Neural cell (in vitro differentiated cells): ENCODE results near the gene VPS41. TPM values are rescaled to one million over a fixed set of nuclear protein-coding genes. Genes with fewer than 3 reads are reported as not detected.

Source experiments
- H2AFZ ChIP-seq: fragments of 200-600, 300-800 bp; sonication (generic), shearing (Covaris generic); 2 replicates; pipeline ENCODE4 v1.6.0; 2014; ENCODE audit warnings: low read depth, mild to moderate bottlenecking, antibody characterized with exemption, low read length, moderate library complexity
- H3F3A ChIP-seq: fragments of 200-600 bp; shearing (Covaris generic); 2 replicates; pipeline ENCODE4 v1.6.1; 2016; ENCODE audit warnings: mild to moderate bottlenecking, moderate library complexity, mixed read lengths, antibody characterized with exemption, low read length; ENCODE audit not compliant: insufficient read depth, poor library complexity, severe bottlenecking
- H3K27ac ChIP-seq: fragments of 200-600, 300-800 bp; sonication (generic), shearing (Covaris generic); 2 replicates; pipeline ENCODE4 v1.5.1; 2014; ENCODE audit warnings: mild to moderate bottlenecking, low read length, moderate library complexity
- H3K27me3 ChIP-seq: fragments of 300-800, 200-600 bp; sonication (generic), shearing (Covaris generic); 2 replicates; pipeline ENCODE4 v1.6.0; 2014; ENCODE audit warnings: mild to moderate bottlenecking, low read depth, low read length, moderate library complexity; ENCODE audit not compliant: insufficient read depth
- H3K36me3 ChIP-seq: fragments of 300-800, 200-600 bp; sonication (generic), shearing (Covaris generic); 2 replicates; pipeline ENCODE4 v1.5.1; 2014; ENCODE audit warnings: mild to moderate bottlenecking, antibody characterized with exemption, low read length, moderate library complexity; ENCODE audit not compliant: insufficient read depth
- H3K4me2 ChIP-seq: fragments of 300-800, 200-600 bp; sonication (generic), shearing (Covaris generic); 2 replicates; pipeline ENCODE4 v1.6.0; 2014; ENCODE audit warnings: mild to moderate bottlenecking, low read length
- H3K4me3 ChIP-seq: fragments of 300-800, 200-600 bp; sonication (generic), shearing (Covaris generic); 2 replicates; pipeline ENCODE4 v1.5.1; 2014; ENCODE audit warnings: mild to moderate bottlenecking, low read length, moderate library complexity
- H3K79me2 ChIP-seq: fragments of 200-600 bp; shearing (Covaris generic); replicated peaks from 2 replicates; pipeline ENCODE4 v1.6.0; 2014; ENCODE audit warnings: mild to moderate bottlenecking, low read length, moderate library complexity; ENCODE audit not compliant: insufficient read depth
- H3K9ac ChIP-seq: fragments of 300-800, 200-600 bp; sonication (generic), shearing (Covaris generic); 2 replicates; pipeline ENCODE4 v1.6.1; 2016; ENCODE audit warnings: mild to moderate bottlenecking, low read length, mixed read lengths
- H3K9me2 ChIP-seq: fragments of 200-600 bp; shearing (Covaris generic); 2 replicates; pipeline ENCODE4 v1.6.1; 2016; ENCODE audit warnings: mild to moderate bottlenecking, low read length, mixed read lengths; ENCODE audit not compliant: insufficient read depth
- H3K9me3 ChIP-seq: fragments of 200-600, 300-800 bp; sonication (generic), shearing (Covaris generic); 2 replicates; pipeline ENCODE4 v1.6.1; 2016; ENCODE audit warnings: mild to moderate bottlenecking, mixed run types, low read length, moderate library complexity, mixed read lengths
- H4K20me1 ChIP-seq: fragments of 200-600 bp; shearing (Covaris generic); 2 replicates; pipeline ENCODE4 v1.6.1; 2016; ENCODE audit warnings: mild to moderate bottlenecking, mixed run types; ENCODE audit not compliant: insufficient read depth
- CTCF ChIP-seq: fragments of 450-650 bp; IDR thresholded peaks from 2 replicates; pipeline ENCODE4 v1.5.1; 2014; ENCODE audit warnings: antibody characterized with exemption, mild to moderate bottlenecking, moderate library complexity; ENCODE audit not compliant: poor library complexity, severe bottlenecking
- EP300 ChIP-seq: fragments of 450-650 bp; conservative IDR thresholded peaks from 2 replicates; pipeline ENCODE4 v1.6.1; 2014; ENCODE audit warnings: antibody characterized with exemption, mild to moderate bottlenecking, moderate library complexity; ENCODE audit not compliant: poor library complexity, severe bottlenecking
- EZH2 ChIP-seq: fragments of 200-600, 300-800 bp; shearing (Covaris generic), sonication (generic); IDR thresholded peaks from 2 replicates; pipeline ENCODE4 v1.6.1; 2014; ENCODE audit warnings: antibody characterized with exemption, low read length, borderline replicate concordance, mild to moderate bottlenecking; ENCODE audit not compliant: insufficient read depth, poor library complexity, severe bottlenecking
- MXI1 ChIP-seq: fragments of 450-650 bp; conservative IDR thresholded peaks from 2 replicates; pipeline ENCODE4 v1.6.1; 2014; ENCODE audit warnings: antibody characterized with exemption, mild to moderate bottlenecking; ENCODE audit not compliant: poor library complexity, severe bottlenecking
- POLR2AphosphoS5 ChIP-seq: IDR thresholded peaks from 2 replicates; pipeline ENCODE4 v1.6.1; 2012
- RAD21 ChIP-seq: fragments of 450-650 bp; conservative IDR thresholded peaks from 2 replicates; pipeline ENCODE4 v1.6.1; 2014; ENCODE audit warnings: antibody characterized with exemption, mild to moderate bottlenecking, moderate library complexity
- REST ChIP-seq: IDR thresholded peaks from 2 replicates; pipeline ENCODE4 v1.6.1; 2012; ENCODE audit warnings: borderline replicate concordance
- SMC3 ChIP-seq: fragments of 450-650 bp; conservative IDR thresholded peaks from 2 replicates; pipeline ENCODE4 v1.6.1; 2014; ENCODE audit warnings: antibody characterized with exemption, mild to moderate bottlenecking, moderate library complexity; ENCODE audit not compliant: poor library complexity
- TAF1 ChIP-seq: IDR thresholded peaks from 2 replicates; pipeline ENCODE4 v1.6.1; 2012; ENCODE audit warnings: low read depth
- polyA plus RNA-seq: library from polyadenylated mRNA; depleted of rRNA; stranded (reverse); fragments of >200 nt; gene quantifications from 2 replicates; pipeline ENCODE4 v1.2.3, GENCODE V29; 2014

Gene VPS41
- polyA plus RNA-seq, 1 donor from 2014 or later = 64.0 TPM

DNA sequence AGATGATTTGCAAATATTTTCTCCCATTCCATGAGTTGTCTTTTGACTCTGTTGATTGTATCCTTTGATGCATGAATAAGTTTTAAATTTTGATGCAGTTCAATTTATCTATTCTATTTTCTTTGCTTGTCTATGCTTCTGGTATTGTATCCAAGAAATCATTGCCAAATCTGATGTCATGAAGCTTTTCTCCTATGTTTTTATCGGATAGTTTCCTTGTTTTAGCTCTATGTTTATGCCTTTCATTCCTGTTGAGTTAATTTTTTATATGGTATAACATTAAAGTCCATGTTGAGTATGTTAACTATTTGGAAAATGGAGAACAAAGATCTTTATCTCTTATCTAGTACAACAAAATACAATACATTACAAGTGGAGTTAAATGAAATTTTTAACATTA lies 27.6 kb upstream of the VPS41 start:
- H3K27ac ChIP-seq = no peak overlapping the region
- H2AFZ ChIP-seq = no peak overlapping the region
- no peak for TF ChIP-seq RAD21
- TF ChIP-seq CTCF = no peak
- no peak for TF ChIP-seq MXI1
- TF ChIP-seq TAF1 = no peak
- TF ChIP-seq EZH2 = no peak
- no peak for TF ChIP-seq EP300
- TF ChIP-seq SMC3 = no peak
- no peak for TF ChIP-seq REST
- TF ChIP-seq POLR2AphosphoS5 = no peak
- H3K9ac ChIP-seq = no peak overlapping the region
- H3K9me2 ChIP-seq = no peaks in the 10 kb centered on the region
- H3K27me3 ChIP-seq = no peaks in the 10 kb centered on the region
- no peaks in the 10 kb centered on the region for H3K79me2 ChIP-seq
- no peak overlapping the region for H3K4me3 ChIP-seq
- no peaks in the 10 kb centered on the region for H3K9me3 ChIP-seq
- no peaks in the 10 kb centered on the region for H4K20me1 ChIP-seq
- no peak overlapping the region for H3K4me2 ChIP-seq
- H3K36me3 ChIP-seq = no peaks in the 10 kb centered on the region
- H3F3A ChIP-seq = no peaks in the 10 kb centered on the region

GRCh38 chr7:38934536-38934935 lies 25.5 kb upstream of the VPS41 start:
- no peak for TF ChIP-seq EP300
- no peak for TF ChIP-seq EZH2
- no peak for TF ChIP-seq POLR2AphosphoS5
- TF ChIP-seq SMC3 = no peak
- no peak for TF ChIP-seq REST
- TF ChIP-seq TAF1 = no peak
- no peak for TF ChIP-seq RAD21
- TF ChIP-seq CTCF = no peak
- TF ChIP-seq MXI1 = no peak

More at GRCh38 chr7:38934536-38934935, 25.5 kb upstream of the VPS41 start:
- H3K27ac ChIP-seq = no peak overlapping the region
- no peaks in the 10 kb centered on the region for H3K27me3 ChIP-seq
- no peaks in the 10 kb centered on the region for H3K9me3 ChIP-seq
- no peaks in the 10 kb centered on the region for H3K36me3 ChIP-seq
- no peak overlapping the region for H2AFZ ChIP-seq
- H3K9ac ChIP-seq = no peak overlapping the region
- no peaks in the 10 kb centered on the region for H3F3A ChIP-seq
- no peaks in the 10 kb centered on the region for H3K9me2 ChIP-seq
- H3K79me2 ChIP-seq = no peaks in the 10 kb centered on the region
- H3K4me3 ChIP-seq = no peak overlapping the region
- H3K4me2 ChIP-seq = no peak overlapping the region
- no peaks in the 10 kb centered on the region for H4K20me1 ChIP-seq
